WTC11 (cell line): ENCODE data around the gene PTGES3L.

Experiments used
- GABPB1 ChIP-seq: sonication (generic); formaldehyde crosslinking; IDR thresholded peaks from 2 replicates; pipeline ENCODE4 v1.8.1; 2023; ENCODE audit warnings: mild to moderate bottlenecking, missing genetic modification reagents
- JUN ChIP-seq: sonication (generic); formaldehyde crosslinking; IDR thresholded peaks from 2 replicates; pipeline ENCODE4 v1.8.0; 2023; ENCODE audit warnings: mild to moderate bottlenecking, missing genetic modification reagents
- ZNF416 ChIP-seq: fragments of 250-450 bp; sonication (Bioruptor Pico); IDR thresholded peaks from 2 replicates; pipeline ENCODE4 v1.9.0; 2021; ENCODE audit warnings: mild to moderate bottlenecking, inconsistent platforms
- TF ChIP-seq, protein P1 (sequence below): fragments of 200-600 bp; IDR thresholded peaks from 2 replicates; pipeline ENCODE4 v1.8.0; 2022; ENCODE audit warnings: antibody characterized with exemption
- TF ChIP-seq, protein P2 (sequence below): sonication (generic); formaldehyde crosslinking; IDR thresholded peaks from 2 replicates; pipeline ENCODE4 v1.8.0; 2022; ENCODE audit warnings: mild to moderate bottlenecking, missing genetic modification reagents
- TF ChIP-seq, protein P3 (sequence below): sonication (generic); formaldehyde crosslinking; IDR thresholded peaks from 2 replicates; pipeline ENCODE4 v1.8.0; 2022; ENCODE audit warnings: mild to moderate bottlenecking, missing genetic modification reagents

DNA sequence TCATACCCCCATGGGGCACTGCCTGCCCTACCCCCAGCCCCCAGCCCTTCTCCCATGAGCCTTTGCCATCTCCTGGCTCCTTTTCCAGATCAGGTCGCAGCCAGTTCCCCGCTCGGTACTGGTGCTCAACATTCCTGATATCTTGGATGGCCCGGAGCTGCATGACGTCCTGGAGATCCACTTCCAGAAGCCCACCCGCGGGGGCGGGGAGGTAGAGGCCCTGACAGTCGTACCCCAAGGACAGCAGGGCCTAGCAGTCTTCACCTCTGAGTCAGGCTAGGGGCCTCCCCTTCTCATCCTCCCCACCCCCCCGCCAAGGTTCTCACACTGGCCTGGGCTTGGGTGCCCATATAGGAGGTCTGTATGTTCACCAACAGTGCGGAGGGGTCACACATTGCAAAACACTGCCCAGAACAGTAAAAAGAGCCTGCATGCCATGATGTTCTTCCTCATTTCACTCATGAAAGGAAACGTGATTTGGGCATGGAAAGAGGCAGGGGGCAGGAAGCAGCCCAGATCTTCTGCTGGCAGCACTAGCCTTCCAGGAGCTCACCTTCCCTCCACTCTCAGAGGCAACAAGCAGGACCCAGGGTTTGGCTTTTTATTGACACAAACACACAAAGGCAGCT, 34.3 kb upstream of the PTGES3L start:
- TF ChIP-seq, protein P1, sequence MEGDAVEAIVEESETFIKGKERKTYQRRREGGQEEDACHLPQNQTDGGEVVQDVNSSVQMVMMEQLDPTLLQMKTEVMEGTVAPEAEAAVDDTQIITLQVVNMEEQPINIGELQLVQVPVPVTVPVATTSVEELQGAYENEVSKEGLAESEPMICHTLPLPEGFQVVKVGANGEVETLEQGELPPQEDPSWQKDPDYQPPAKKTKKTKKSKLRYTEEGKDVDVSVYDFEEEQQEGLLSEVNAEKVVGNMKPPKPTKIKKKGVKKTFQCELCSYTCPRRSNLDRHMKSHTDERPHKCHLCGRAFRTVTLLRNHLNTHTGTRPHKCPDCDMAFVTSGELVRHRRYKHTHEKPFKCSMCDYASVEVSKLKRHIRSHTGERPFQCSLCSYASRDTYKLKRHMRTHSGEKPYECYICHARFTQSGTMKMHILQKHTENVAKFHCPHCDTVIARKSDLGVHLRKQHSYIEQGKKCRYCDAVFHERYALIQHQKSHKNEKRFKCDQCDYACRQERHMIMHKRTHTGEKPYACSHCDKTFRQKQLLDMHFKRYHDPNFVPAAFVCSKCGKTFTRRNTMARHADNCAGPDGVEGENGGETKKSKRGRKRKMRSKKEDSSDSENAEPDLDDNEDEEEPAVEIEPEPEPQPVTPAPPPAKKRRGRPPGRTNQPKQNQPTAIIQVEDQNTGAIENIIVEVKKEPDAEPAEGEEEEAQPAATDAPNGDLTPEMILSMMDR, result no peak
- TF ChIP-seq GABPB1 (CRISPR knock-in tag), result no peak
- no peak for TF ChIP-seq JUN
- TF ChIP-seq ZNF416, result no peak
- TF ChIP-seq, protein P2, sequence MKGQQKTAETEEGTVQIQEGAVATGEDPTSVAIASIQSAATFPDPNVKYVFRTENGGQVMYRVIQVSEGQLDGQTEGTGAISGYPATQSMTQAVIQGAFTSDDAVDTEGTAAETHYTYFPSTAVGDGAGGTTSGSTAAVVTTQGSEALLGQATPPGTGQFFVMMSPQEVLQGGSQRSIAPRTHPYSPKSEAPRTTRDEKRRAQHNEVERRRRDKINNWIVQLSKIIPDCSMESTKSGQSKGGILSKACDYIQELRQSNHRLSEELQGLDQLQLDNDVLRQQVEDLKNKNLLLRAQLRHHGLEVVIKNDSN (CRISPR knock-in tag), result no peak
- TF ChIP-seq, protein P3, sequence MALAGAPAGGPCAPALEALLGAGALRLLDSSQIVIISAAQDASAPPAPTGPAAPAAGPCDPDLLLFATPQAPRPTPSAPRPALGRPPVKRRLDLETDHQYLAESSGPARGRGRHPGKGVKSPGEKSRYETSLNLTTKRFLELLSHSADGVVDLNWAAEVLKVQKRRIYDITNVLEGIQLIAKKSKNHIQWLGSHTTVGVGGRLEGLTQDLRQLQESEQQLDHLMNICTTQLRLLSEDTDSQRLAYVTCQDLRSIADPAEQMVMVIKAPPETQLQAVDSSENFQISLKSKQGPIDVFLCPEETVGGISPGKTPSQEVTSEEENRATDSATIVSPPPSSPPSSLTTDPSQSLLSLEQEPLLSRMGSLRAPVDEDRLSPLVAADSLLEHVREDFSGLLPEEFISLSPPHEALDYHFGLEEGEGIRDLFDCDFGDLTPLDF (CRISPR knock-in tag), result no peak
